Measurements from ENCODE around the gene NFASC. TPM values are rescaled to one million over a fixed set of nuclear protein-coding genes. Genes with fewer than 3 reads are reported as not detected.

The NFASC gene
- total and polyA plus RNA-seq, 9 of the 15 experiments (the other 6 are each of a cell fraction or from before 2014, with no cell fraction given): 0.03 to 0.16 (median 0.06) TPM; not detected in 6

DNA sequence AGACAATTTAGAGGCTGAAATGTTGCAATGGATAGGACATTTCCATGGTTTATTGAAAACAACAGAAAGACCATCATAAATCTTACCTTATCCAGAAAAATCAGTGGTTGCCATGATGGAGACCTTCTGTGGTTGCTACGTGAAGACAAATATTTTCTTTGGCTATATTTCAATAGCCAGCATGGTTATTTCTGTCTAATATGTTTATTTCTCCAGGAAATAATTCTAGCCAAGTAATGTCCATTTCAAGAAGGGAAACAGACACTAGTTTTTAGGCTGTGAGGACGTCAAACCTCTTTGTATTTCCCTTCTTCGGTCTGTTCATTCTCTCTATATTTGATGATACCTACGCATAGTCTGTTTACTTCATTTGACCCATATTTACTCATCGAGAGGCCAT lies 49.2 kb upstream of the NFASC start:
- H3K9ac ChIP-seq (ENCODE audit: insufficient read depth in 1 of 2, low read depth in 2 of 2, low read length in 2 of 2): no peak overlapping the region
- no peak overlapping the region for H3K4me3 ChIP-seq
- ChIA-PET CTCF (ENCODE audit: low intra/inter-chr PET ratio) (no interaction called here), POLR2A (interaction anchor here (0.6 to 1.6 kb wide), 3 partner anchors 8 to 937 kb away, joined by 3 to 6 read pairs (median 3); no protein-coding TSS in a partner anchor)
- in situ Hi-C loops (cut with MboI): no loop called here
- H3K27me3 ChIP-seq (ENCODE audit: control insufficient read depth in 2 of 2, insufficient read depth in 2 of 2, low read length in 2 of 2): peaks cover 3 to 17% of the 10 kb centered on the region in 2 experiments
- no peak for DNase-seq (ENCODE audit: extremely low read depth in 1 of 4, low spot score in 3 of 4)
- H2AFZ ChIP-seq (ENCODE audit: low read depth, low read length): no peak overlapping the region
- H3K79me2 ChIP-seq (ENCODE audit: control insufficient read depth, insufficient read depth, low read length): no peaks in the 10 kb centered on the region
- no peaks in the 10 kb centered on the region for H3K36me3 ChIP-seq (ENCODE audit: control insufficient read depth, insufficient read depth, low read length)
- WGBS (ENCODE audit: insufficient coverage, low coverage, missing lambda C conversion rate): 0% methylated on average over 5 of the region's 5 CpGs
- ATAC-seq: no peak
- no TSS peak for BruUV-seq (replicated peaks)
- no peak overlapping the region for H3K27ac ChIP-seq (ENCODE audit: extremely low read depth, low read depth, low read length)
- H4K20me1 ChIP-seq (replicated peaks; ENCODE audit: control insufficient read depth, insufficient read depth, low read length): no peaks in the 10 kb centered on the region; the same call in 1 of the 2 replicates
- H3K4me2 ChIP-seq (ENCODE audit: insufficient read depth, low read length): no peak overlapping the region
- H3K9me3 ChIP-seq (replicated peaks; ENCODE audit: control insufficient read depth, insufficient read depth, low read depth, low read length): no peaks in the 10 kb centered on the region
- intact Hi-C loops (cut with micrococcal nuclease): no loop called here
- no peak for FAIRE-seq
- TF ChIP-seq CBX1 (IDR thresholded peaks at IDR 0.05; ENCODE audit: low read depth) (no peak), NONO (IDR thresholded peaks at IDR 0.05; ENCODE audit: low read depth in 2 of 2, low read length in 1 of 2) (no peak), PHF8 (IDR thresholded peaks at IDR 0.05; ENCODE audit: borderline replicate concordance, low read length) (no peak), RBM39 (optimal IDR thresholded peaks at IDR 0.05; ENCODE audit: low read depth, low read length) (no peak), ESRRB (CRISPR knock-in tag; IDR thresholded peaks at IDR 0.05; ENCODE audit: borderline replicate concordance) (no peak), MEIS2 (IDR thresholded peaks at IDR 0.05; ENCODE audit: partially characterized antibody) (peak; percentile 16)
- TF ChIP-seq, protein P1, sequence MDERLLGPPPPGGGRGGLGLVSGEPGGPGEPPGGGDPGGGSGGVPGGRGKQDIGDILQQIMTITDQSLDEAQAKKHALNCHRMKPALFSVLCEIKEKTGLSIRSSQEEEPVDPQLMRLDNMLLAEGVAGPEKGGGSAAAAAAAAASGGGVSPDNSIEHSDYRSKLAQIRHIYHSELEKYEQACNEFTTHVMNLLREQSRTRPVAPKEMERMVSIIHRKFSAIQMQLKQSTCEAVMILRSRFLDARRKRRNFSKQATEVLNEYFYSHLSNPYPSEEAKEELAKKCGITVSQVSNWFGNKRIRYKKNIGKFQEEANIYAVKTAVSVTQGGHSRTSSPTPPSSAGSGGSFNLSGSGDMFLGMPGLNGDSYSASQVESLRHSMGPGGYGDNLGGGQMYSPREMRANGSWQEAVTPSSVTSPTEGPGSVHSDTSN (CRISPR knock-in tag; IDR thresholded peaks at IDR 0.05; ENCODE audit: low read depth): no peak
- TF ChIP-seq, protein P1 (tag; conservative IDR thresholded peaks at IDR 0.05; ENCODE audit: low read depth): peak; percentile 22; the same call in 1 of the 2 replicates
- TF ChIP-seq, protein P2, sequence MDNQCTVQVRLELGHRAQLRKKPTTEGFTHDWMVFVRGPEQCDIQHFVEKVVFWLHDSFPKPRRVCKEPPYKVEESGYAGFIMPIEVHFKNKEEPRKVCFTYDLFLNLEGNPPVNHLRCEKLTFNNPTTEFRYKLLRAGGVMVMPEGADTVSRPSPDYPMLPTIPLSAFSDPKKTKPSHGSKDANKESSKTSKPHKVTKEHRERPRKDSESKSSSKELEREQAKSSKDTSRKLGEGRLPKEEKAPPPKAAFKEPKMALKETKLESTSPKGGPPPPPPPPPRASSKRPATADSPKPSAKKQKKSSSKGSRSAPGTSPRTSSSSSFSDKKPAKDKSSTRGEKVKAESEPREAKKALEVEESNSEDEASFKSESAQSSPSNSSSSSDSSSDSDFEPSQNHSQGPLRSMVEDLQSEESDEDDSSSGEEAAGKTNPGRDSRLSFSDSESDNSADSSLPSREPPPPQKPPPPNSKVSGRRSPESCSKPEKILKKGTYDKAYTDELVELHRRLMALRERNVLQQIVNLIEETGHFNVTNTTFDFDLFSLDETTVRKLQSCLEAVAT (IDR thresholded peaks at IDR 0.05): no peak
- TF ChIP-seq, protein P3, sequence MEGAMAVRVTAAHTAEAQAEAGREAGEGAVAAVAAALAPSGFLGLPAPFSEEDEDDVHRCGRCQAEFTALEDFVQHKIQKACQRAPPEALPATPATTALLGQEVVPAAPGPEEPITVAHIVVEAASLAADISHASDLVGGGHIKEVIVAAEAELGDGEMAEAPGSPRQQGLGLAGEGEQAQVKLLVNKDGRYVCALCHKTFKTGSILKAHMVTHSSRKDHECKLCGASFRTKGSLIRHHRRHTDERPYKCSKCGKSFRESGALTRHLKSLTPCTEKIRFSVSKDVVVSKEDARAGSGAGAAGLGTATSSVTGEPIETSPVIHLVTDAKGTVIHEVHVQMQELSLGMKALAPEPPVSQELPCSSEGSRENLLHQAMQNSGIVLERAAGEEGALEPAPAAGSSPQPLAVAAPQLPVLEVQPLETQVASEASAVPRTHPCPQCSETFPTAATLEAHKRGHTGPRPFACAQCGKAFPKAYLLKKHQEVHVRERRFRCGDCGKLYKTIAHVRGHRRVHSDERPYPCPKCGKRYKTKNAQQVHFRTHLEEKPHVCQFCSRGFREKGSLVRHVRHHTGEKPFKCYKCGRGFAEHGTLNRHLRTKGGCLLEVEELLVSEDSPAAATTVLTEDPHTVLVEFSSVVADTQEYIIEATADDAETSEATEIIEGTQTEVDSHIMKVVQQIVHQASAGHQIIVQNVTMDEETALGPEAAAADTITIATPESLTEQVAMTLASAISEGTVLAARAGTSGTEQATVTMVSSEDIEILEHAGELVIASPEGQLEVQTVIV (CRISPR knock-in tag; IDR thresholded peaks at IDR 0.05; ENCODE audit: borderline replicate concordance): no peak
- no peaks in the 10 kb centered on the region for H3K4me1 ChIP-seq (replicated peaks in 1 of 2; ENCODE audit: control insufficient read depth in 2 of 2, insufficient read depth in 2 of 2, low read length in 2 of 2)
- no peaks in the 10 kb centered on the region for H3K9me1 ChIP-seq (ENCODE audit: control insufficient read depth, insufficient read depth, low read length)

Data from K562 (cell line).